GM11168 (cell line): ENCODE measurements around the gene GNAS-AS1.

ENCODE experiments used
- in situ Hi-C: fragments of 300-500 bp; cut with MboI; formaldehyde crosslinking; loops from one replicate; pipeline ENCODE4 v1.12.0; 2022; ENCODE audit warnings: low sequenced_read_pairs; ENCODE audit not compliant: unreplicated experiment

GNAS-AS1 gene

GRCh38 chr20:58865843-58866242 is 15.1 kb upstream of the GNAS-AS1 start:
- in situ Hi-C loops = loop anchor here (10.0 to 25.0 kb wide), 3 partner anchors 339 to 629 kb away; partner anchors contain the start of gene ANKRD60

GRCh38 chr20:58864346-58864745 is 13.6 kb upstream of the GNAS-AS1 start:
- in situ Hi-C loops = loop anchor here (10.0 to 25.0 kb wide), 3 partner anchors 340 to 627 kb away; partner anchors contain the start of gene ANKRD60

- in situ Hi-C loops = loop anchor here (10.0 to 25.0 kb wide), 3 partner anchors 342 to 626 kb away; partner anchors contain the start of gene ANKRD60
Observed at GRCh38 chr20:58863044-58863790, 12.5 kb upstream of the GNAS-AS1 start.

GRCh38 chr20:58855506-58856389 is 5.0 kb upstream of the GNAS-AS1 start:
- in situ Hi-C loops = loop anchor here (25.0 kb wide), 2 partner anchors 618 to 632 kb away; partner anchors contain the start of gene ANKRD60

- in situ Hi-C loops = loop anchor here (25.0 kb wide), 2 partner anchors 618 to 632 kb away; partner anchors contain the start of gene ANKRD60
Observed at GRCh38 chr20:58854638-58855471, 4.2 kb upstream of the GNAS-AS1 start.

- in situ Hi-C loops = loop anchor here (25.0 kb wide), 2 partner anchors 617 to 633 kb away; partner anchors contain the start of gene ANKRD60
Observed at GRCh38 chr20:58853976-58854637, 3.4 kb upstream of the GNAS-AS1 start.

- in situ Hi-C loops = loop anchor here (25.0 kb wide), 2 partner anchors 616 to 634 kb away; partner anchors contain the start of gene ANKRD60
Observed at GRCh38 chr20:58853466-58853865, 2.8 kb upstream of the GNAS-AS1 start.

- in situ Hi-C loops = loop anchor here (25.0 kb wide), 2 partner anchors 615 to 635 kb away; partner anchors contain the start of gene ANKRD60
Observed at GRCh38 chr20:58852543-58853271, 2.0 kb upstream of the GNAS-AS1 start, which contains the start of gene GNAS. TSS of gene GNAS (plus strand) at chr20:58852716.

- in situ Hi-C loops = loop anchor here (25.0 kb wide), 2 partner anchors 615 to 635 kb away; partner anchors contain the start of gene ANKRD60
Observed at GRCh38 chr20:58851969-58852458, 1.3 kb upstream of the GNAS-AS1 start.

- in situ Hi-C loops = loop anchor here (25.0 kb wide), 2 partner anchors 614 to 636 kb away; partner anchors contain the start of gene ANKRD60
Observed at GRCh38 chr20:58851221-58851968, 693 bp upstream of the GNAS-AS1 start.

GRCh38 chr20:58847463-58847862 is 3.2 kb downstream of the GNAS-AS1 start:
- in situ Hi-C loops = no loop called here

- in situ Hi-C loops = no loop called here
Observed at GRCh38 chr20:58845706-58846105, 5.0 kb downstream of the GNAS-AS1 start.

- in situ Hi-C loops = no loop called here
Observed at GRCh38 chr20:58843128-58843556, 7.6 kb downstream of the GNAS-AS1 start.

- in situ Hi-C loops = no loop called here
Observed at GRCh38 chr20:58842276-58842675, 8.4 kb downstream of the GNAS-AS1 start.

- in situ Hi-C loops = no loop called here
Observed at GRCh38 chr20:58841539-58842264, 9.0 kb downstream of the GNAS-AS1 start.

GRCh38 chr20:58840816-58841538 is 9.7 kb downstream of the GNAS-AS1 start:
- in situ Hi-C loops = no loop called here
